Stimulated activated CD4-positive, alpha-beta T cell treated with anti-CD3 and anti-CD28 coated beads, Interleukin-2, amount 100 ng/mL, for 48 hours (primary cell): Measurements from ENCODE around the gene PKD1L1.

Experiments used
- DNase-seq, 2 donors: peaks; one replicate each; pipeline ENCODE4 v3.0.0-alpha.2; 2020

Gene PKD1L1

DNA sequence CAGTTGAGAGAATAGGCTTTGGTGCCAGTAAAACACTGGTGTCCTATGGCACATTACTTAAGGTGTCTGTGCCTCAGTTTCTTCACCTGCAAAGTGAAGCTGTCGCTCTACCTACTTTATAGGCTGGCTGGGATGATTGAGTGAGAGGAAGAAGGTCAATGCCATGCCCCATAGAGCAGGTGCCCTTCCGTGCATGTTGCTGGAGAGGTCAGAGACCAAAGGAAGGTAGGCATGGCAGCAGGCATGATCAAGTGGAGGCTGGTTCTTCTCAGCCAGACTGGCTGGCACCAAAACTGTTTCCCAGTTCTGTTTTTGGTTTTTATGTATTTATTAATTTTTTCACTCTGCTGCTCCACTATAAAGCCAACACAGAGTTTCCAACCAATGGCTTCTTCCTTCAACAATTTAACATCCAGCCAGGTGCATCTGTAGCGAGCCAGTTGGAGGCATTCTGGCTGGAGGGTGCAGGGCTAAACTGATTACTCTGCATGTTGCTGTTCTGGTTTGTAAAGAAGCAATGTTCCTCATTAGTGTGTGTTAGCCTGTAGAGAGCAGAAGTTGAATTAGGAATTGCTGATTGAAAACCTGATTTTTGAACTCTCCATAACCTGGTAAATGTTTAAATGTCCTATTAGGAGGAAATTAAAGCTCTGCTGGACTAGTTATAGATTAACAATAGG, 222.1 kb downstream of the PKD1L1 start:
- no peak for DNase-seq

DNA sequence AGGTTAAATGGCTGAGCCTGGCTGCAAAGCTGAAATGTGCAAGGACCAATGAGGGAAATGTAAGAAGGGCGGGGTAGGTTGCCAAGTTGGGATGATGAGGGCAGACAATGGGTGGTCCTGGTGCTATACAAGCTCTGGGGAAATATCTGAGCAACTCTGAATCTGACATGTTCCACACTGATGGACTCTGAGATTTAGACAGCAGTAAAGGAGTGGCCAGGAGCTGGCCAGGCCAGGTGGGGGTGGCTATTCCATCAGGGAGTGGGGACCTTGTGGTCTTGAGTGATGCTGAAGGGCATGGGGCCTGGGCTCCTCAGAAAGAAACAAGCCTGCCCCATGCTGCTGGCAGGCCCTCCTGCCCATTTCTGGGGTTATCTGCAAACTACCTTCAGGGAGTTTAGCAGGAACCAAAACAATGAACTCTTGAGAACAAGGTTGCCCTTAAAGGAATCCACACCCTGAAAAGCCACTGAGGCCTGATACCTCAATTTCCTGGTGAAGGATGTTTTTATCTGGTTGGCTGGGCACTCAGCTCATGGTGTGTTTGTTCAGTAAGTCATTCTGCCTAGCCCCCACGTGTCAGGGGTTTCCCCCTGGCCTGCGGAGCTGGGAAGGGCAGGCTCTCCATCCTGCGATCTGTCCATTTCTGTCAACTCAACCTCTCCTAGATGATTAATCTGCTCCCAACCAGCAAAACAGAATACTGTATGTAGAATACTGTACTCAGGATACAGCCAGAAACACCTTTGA, 223.1 kb downstream of the PKD1L1 start:
- DNase-seq: no peak
